SK-N-MC (cell line): Measurements from ENCODE around the gene NPEPL1.

Experiments
- EZH2 ChIP-seq: fragments of 200-600 bp; sonication (generic); IDR thresholded peaks from one replicate; pipeline ENCODE4 v1.6.1; 2017; ENCODE audit warnings: antibody characterized with exemption
- POLR2AphosphoS5 ChIP-seq: IDR thresholded peaks from 2 replicates; pipeline ENCODE4 v1.6.1; 2012; ENCODE audit warnings: mild to moderate bottlenecking, low read depth, low read length, borderline replicate concordance

DNA sequence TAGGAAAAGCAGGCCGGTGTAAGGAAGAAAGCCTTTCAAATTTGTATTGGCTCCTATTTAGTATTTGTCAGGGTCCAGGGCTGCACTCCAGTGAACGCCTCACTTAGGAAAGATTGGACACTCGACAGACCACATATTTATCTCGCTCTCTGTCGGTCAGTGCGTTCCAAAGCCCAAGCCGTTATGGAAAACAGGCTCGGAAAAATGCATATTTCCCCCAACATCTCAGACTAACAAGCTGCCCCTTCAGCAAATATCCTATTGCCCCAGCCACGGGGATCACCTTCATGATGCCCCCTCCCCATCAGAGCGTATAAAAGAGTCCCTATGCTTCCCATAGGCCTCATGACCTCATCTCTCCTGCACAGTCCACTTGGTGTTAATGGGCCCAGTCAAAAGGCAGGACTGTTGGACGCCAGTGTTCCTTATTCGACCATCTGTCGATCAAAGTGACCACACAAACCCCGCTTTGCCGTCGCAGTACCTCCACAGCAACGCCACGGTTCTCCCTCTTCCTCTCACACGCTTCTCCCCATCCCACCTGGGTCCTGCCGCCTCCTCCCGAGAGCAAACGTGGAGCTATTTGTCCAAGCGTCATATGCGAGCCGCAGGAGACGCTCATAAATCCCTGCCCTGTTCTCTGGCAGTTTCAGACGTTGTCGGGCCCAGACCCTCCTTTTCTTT, 63.3 kb downstream of the NPEPL1 start:
- TF ChIP-seq POLR2AphosphoS5 = no peak
- no peak for TF ChIP-seq EZH2
